ENCODE measurements around the gene RRAD. TPM values are rescaled to one million over a fixed set of nuclear protein-coding genes. Genes with fewer than 3 reads are reported as not detected.

RRAD gene
- total RNA-seq, 1 experiment from 2014 or later = 1.3 TPM

GRCh38 chr16:66944054-66944441 lies 18.7 kb upstream of the RRAD start:
- TF ChIP-seq CTCF (IDR thresholded peaks at IDR 0.05; ENCODE audit: unreplicated experiment) = no peak
- Mint-ChIP-seq H3K36me3 (ENCODE audit: insufficient read depth, unreplicated experiment) (peaks cover 44% of the 10 kb centered on the region), H3K27ac (ENCODE audit: unreplicated experiment) (no peak overlapping the region), H3K4me3 (ENCODE audit: low read depth, unreplicated experiment) (no peak overlapping the region), H3K4me1 (ENCODE audit: low read depth, unreplicated experiment) (peaks cover 20% of the 10 kb centered on the region), H3K27me3 (ENCODE audit: unreplicated experiment) (peaks cover 17% of the 10 kb centered on the region), H3K9me3 (ENCODE audit: low read depth, unreplicated experiment) (no peaks in the 10 kb centered on the region)
- BruUV-seq (replicated peaks) = no TSS peak
- DNase-seq = no peak
- CTCF ChIA-PET = interaction anchor here (0.6 to 1.2 kb wide), 2 partner anchors 70 to 71 kb away, joined by 5 to 8 read pairs; no protein-coding TSS in a partner anchor
- intact Hi-C loops (cut with micrococcal nuclease; ENCODE audit: unreplicated experiment) = no loop called here

GRCh38 chr16:66943426-66944053 lies 18.2 kb upstream of the RRAD start:
- H3K27me3 Mint-ChIP-seq (ENCODE audit: unreplicated experiment) = peaks cover 12% of the 10 kb centered on the region
- H3K9me3 Mint-ChIP-seq (ENCODE audit: low read depth, unreplicated experiment) = no peaks in the 10 kb centered on the region
- no peak for DNase-seq
- peaks cover 39% of the 10 kb centered on the region for H3K36me3 Mint-ChIP-seq (ENCODE audit: insufficient read depth, unreplicated experiment)
- BruUV-seq (replicated peaks) = no TSS peak
- H3K27ac Mint-ChIP-seq (ENCODE audit: unreplicated experiment) = no peak overlapping the region
- intact Hi-C loops (cut with micrococcal nuclease; ENCODE audit: unreplicated experiment) = no loop called here
- no peak overlapping the region for H3K4me3 Mint-ChIP-seq (ENCODE audit: low read depth, unreplicated experiment)
- TF ChIP-seq CTCF (IDR thresholded peaks at IDR 0.05; ENCODE audit: unreplicated experiment) = no peak
- CTCF ChIA-PET = interaction anchor here (0.6 kb wide), 1 partner anchor 69 kb away, joined by 8 read pairs; no protein-coding TSS in a partner anchor
- H3K4me1 Mint-ChIP-seq (ENCODE audit: low read depth, unreplicated experiment) = peaks cover 18% of the 10 kb centered on the region

- peaks cover 33% of the 10 kb centered on the region for H3K36me3 Mint-ChIP-seq (ENCODE audit: insufficient read depth, unreplicated experiment)
- H3K4me3 Mint-ChIP-seq (ENCODE audit: low read depth, unreplicated experiment) = no peak overlapping the region
- intact Hi-C loops (cut with micrococcal nuclease; ENCODE audit: unreplicated experiment) = no loop called here
- no TSS peak for BruUV-seq (replicated peaks)
- no peak overlapping the region for H3K27ac Mint-ChIP-seq (ENCODE audit: unreplicated experiment)
- no peak for TF ChIP-seq CTCF (IDR thresholded peaks at IDR 0.05; ENCODE audit: unreplicated experiment)
- H3K27me3 Mint-ChIP-seq (ENCODE audit: unreplicated experiment) = peaks cover 6% of the 10 kb centered on the region
- CTCF ChIA-PET = no interaction called here
- peaks cover 12% of the 10 kb centered on the region for H3K4me1 Mint-ChIP-seq (ENCODE audit: low read depth, unreplicated experiment)
- DNase-seq = no peak
- H3K9me3 Mint-ChIP-seq (ENCODE audit: low read depth, unreplicated experiment) = no peaks in the 10 kb centered on the region
These were observed 17.6 kb upstream of the RRAD start for GRCh38 chr16:66942981-66943380.

GRCh38 chr16:66940236-66940635 lies 14.9 kb upstream of the RRAD start:
- Mint-ChIP-seq H3K4me1 (ENCODE audit: low read depth, unreplicated experiment) (peaks cover 17% of the 10 kb centered on the region), H3K4me3 (ENCODE audit: low read depth, unreplicated experiment) (no peak overlapping the region), H3K9me3 (ENCODE audit: low read depth, unreplicated experiment) (no peaks in the 10 kb centered on the region), H3K27me3 (ENCODE audit: unreplicated experiment) (no peaks in the 10 kb centered on the region), H3K27ac (ENCODE audit: unreplicated experiment) (no peak overlapping the region), H3K36me3 (ENCODE audit: insufficient read depth, unreplicated experiment) (peaks cover 31% of the 10 kb centered on the region)
- no peak for TF ChIP-seq CTCF (IDR thresholded peaks at IDR 0.05; ENCODE audit: unreplicated experiment)
- no TSS peak for BruUV-seq (replicated peaks)
- CTCF ChIA-PET = no interaction called here
- no peak for DNase-seq
- intact Hi-C loops (cut with micrococcal nuclease; ENCODE audit: unreplicated experiment) = no loop called here
